Neural progenitor cell (in vitro differentiated cells): ENCODE data around the gene ZNF423. TPM values are rescaled to one million over a fixed set of nuclear protein-coding genes. Genes with fewer than 3 reads are reported as not detected.

Source experiments
- DNase-seq: peaks from one replicate; pipeline ENCODE4 v3.0.0-alpha.2; 2016; ENCODE audit warnings: low spot score
- H2AFZ ChIP-seq: fragments of 200-600 bp; sonication (generic); replicated peaks from 2 replicates; pipeline ENCODE4 v1.6.1; 2016; ENCODE audit warnings: antibody characterized with exemption
- H3F3A ChIP-seq: fragments of 200-600 bp; sonication (generic); 2 replicates; pipeline ENCODE4 v1.6.1; 2016; ENCODE audit warnings: antibody characterized with exemption, low read depth
- H3K27ac ChIP-seq: fragments of 200-600 bp; sonication (generic); 2 replicates; pipeline ENCODE4 v1.5.1; 2016; ENCODE audit warnings: mild to moderate bottlenecking
- H3K27me3 ChIP-seq: fragments of 200-600 bp; sonication (generic); 2 replicates; pipeline ENCODE4 v1.6.1; 2016; ENCODE audit warnings: mild to moderate bottlenecking, moderate library complexity
- H3K36me3 ChIP-seq: fragments of 200-600 bp; sonication (generic); 2 replicates; pipeline ENCODE4 v1.5.1; 2016
- H3K4me1 ChIP-seq: fragments of 200-600 bp; sonication (generic); 2 replicates; pipeline ENCODE4 v1.6.1; 2016; ENCODE audit warnings: mixed run types
- H3K4me2 ChIP-seq: fragments of 200-600 bp; sonication (generic); 2 replicates; pipeline ENCODE4 v1.6.1; 2016
- H3K4me3 ChIP-seq: fragments of 200-600 bp; sonication (generic); 2 replicates; pipeline ENCODE4 v1.5.1; 2016
- H3K79me2 ChIP-seq: fragments of 200-600 bp; sonication (generic); 2 replicates; pipeline ENCODE4 v1.6.1; 2016; ENCODE audit warnings: low read depth
- H3K9ac ChIP-seq: fragments of 200-600 bp; sonication (generic); 2 replicates; pipeline ENCODE4 v1.6.1; 2016
- H3K9me3 ChIP-seq: fragments of 200-600 bp; sonication (generic); 2 replicates; pipeline ENCODE4 v1.5.1; 2016; ENCODE audit warnings: low read depth
- H4K20me1 ChIP-seq: fragments of 200-600 bp; sonication (generic); 2 replicates; pipeline ENCODE4 v1.6.1; 2016; ENCODE audit warnings: low read depth
- H3K27ac Mint-ChIP-seq: 3 replicates; pipeline ENCODE4 v1.8.0; 2021; ENCODE audit warnings: mixed read lengths
- H3K27me3 Mint-ChIP-seq: 2 replicates; pipeline ENCODE4 v1.8.0; 2022; ENCODE audit warnings: low read depth, mild to moderate bottlenecking, inconsistent platforms, moderate library complexity, mixed read lengths; ENCODE audit not compliant: insufficient read depth
- H3K36me3 Mint-ChIP-seq: 3 replicates; pipeline ENCODE4 v1.8.0; 2021; ENCODE audit warnings: mixed read lengths
- H3K4me1 Mint-ChIP-seq: 3 replicates; pipeline ENCODE4 v1.8.0; 2021; ENCODE audit warnings: mixed read lengths
- H3K4me3 Mint-ChIP-seq: 3 replicates; pipeline ENCODE4 v1.8.0; 2021; ENCODE audit warnings: mild to moderate bottlenecking, moderate library complexity, mixed read lengths
- H3K9me3 Mint-ChIP-seq: 3 replicates; pipeline ENCODE4 v1.8.0; 2020; ENCODE audit warnings: mixed read lengths
- EZH2 ChIP-seq: fragments of 200-600 bp; sonication (generic); IDR thresholded peaks from 2 replicates; pipeline ENCODE4 v1.6.1; 2017; ENCODE audit warnings: antibody characterized with exemption, mild to moderate bottlenecking, moderate library complexity
- EZH2phosphoT487 ChIP-seq: fragments of 200-600 bp; sonication (generic); IDR thresholded peaks from 2 replicates; pipeline ENCODE4 v1.6.1; 2017; ENCODE audit warnings: antibody characterized with exemption
- total RNA-seq: library from RNA; depleted of rRNA; stranded (reverse); fragments of >200 nt; gene quantifications from 2 replicates; pipeline ENCODE4 v1.2.3, GENCODE V29; 2015; ENCODE audit warnings: low replicate concordance
- TF ChIP-seq, protein P1 (sequence below): fragments of 200-600 bp; sonication (generic); IDR thresholded peaks from 2 replicates; pipeline ENCODE4 v1.5.1; 2017; ENCODE audit warnings: antibody characterized with exemption, mild to moderate bottlenecking

Gene ZNF423
- 21.9 and 42.3 TPM in 2 replicates for total RNA-seq

- peaks cover 18% of the 10 kb centered on the region for H3K27me3 Mint-ChIP-seq
- peak within 1 kb of the TSS; percentile 45 for H3K9ac ChIP-seq
- peak within 1 kb of the TSS; percentile 91 for H3K4me2 ChIP-seq
- peaks cover 60% of the 10 kb centered on the region for H3F3A ChIP-seq
- no peaks in the 10 kb centered on the region for H3K9me3 Mint-ChIP-seq
- peaks cover 49% of the 10 kb centered on the region for H3K4me1 Mint-ChIP-seq
- no peaks in the 10 kb centered on the region for H3K9me3 ChIP-seq
- H3K4me3 Mint-ChIP-seq, result peak within 1 kb of the TSS; percentile 92
- peaks cover 41% of the 10 kb centered on the region for H3K4me1 ChIP-seq
- peaks cover 35% of the 10 kb centered on the region for H4K20me1 ChIP-seq
- no peak within 1 kb of the TSS for H2AFZ ChIP-seq
- H3K36me3 ChIP-seq, result no peaks in the 10 kb centered on the region
- H3K79me2 ChIP-seq, result peaks cover 58% of the 10 kb centered on the region
- no peaks in the 10 kb centered on the region for H3K36me3 Mint-ChIP-seq
- peak within 1 kb of the TSS; percentile 69 for H3K27ac Mint-ChIP-seq
- peaks cover 38% of the 10 kb centered on the region for H3K27me3 ChIP-seq
- H3K4me3 ChIP-seq, result peak within 1 kb of the TSS; percentile 96
- no peak for TF ChIP-seq EZH2phosphoT487
- TF ChIP-seq EZH2, result no peak
- TF ChIP-seq, protein P1, sequence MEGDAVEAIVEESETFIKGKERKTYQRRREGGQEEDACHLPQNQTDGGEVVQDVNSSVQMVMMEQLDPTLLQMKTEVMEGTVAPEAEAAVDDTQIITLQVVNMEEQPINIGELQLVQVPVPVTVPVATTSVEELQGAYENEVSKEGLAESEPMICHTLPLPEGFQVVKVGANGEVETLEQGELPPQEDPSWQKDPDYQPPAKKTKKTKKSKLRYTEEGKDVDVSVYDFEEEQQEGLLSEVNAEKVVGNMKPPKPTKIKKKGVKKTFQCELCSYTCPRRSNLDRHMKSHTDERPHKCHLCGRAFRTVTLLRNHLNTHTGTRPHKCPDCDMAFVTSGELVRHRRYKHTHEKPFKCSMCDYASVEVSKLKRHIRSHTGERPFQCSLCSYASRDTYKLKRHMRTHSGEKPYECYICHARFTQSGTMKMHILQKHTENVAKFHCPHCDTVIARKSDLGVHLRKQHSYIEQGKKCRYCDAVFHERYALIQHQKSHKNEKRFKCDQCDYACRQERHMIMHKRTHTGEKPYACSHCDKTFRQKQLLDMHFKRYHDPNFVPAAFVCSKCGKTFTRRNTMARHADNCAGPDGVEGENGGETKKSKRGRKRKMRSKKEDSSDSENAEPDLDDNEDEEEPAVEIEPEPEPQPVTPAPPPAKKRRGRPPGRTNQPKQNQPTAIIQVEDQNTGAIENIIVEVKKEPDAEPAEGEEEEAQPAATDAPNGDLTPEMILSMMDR, result no peak
- peak; percentile 76 for DNase-seq
- H3K27ac ChIP-seq, result peak within 1 kb of the TSS; percentile 87
Measured at GRCh38 chr16:49855822-49856671, at the start of gene ZNF423. Gene ZNF423 (minus strand): TSS chr16:49856112. CDS start chr16:49855774, 338 bp downstream.

GRCh38 chr16:49904348-49905062 is 48.6 kb upstream of the ZNF423 start:
- H3K4me3 ChIP-seq, result no peak overlapping the region
- no peak overlapping the region for H3K4me3 Mint-ChIP-seq

DNA sequence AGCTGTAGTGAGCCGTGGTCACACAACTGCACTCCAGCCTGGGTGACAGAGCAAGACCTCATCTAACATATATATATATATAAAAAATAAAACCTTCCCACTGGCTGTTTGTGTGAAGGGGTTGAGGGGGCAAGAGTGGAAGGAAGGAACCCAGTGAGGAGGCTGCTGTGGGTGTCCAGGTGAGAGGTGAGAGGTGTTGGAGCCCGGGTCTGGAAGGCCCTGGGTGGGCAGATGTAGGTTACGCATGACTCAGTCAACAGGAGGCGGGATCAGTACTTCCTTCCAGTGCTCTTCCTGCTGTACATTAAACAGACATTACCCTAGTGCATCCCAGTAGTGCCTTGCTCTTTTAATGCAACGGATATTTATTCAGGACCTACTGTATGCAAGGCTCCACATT is 47.0 kb upstream of the ZNF423 start:
- Mint-ChIP-seq H3K27ac (no peak overlapping the region), H3K36me3 (no peaks in the 10 kb centered on the region), H3K4me1 (peaks cover 7% of the 10 kb centered on the region), H3K9me3 (no peaks in the 10 kb centered on the region), H3K4me3 (no peak overlapping the region), H3K27me3 (peaks cover 6% of the 10 kb centered on the region)
- no peaks in the 10 kb centered on the region for H3K27me3 ChIP-seq
- H4K20me1 ChIP-seq, result no peaks in the 10 kb centered on the region
- H3K9me3 ChIP-seq, result no peaks in the 10 kb centered on the region
- no peak overlapping the region for H2AFZ ChIP-seq
- H3K79me2 ChIP-seq, result no peaks in the 10 kb centered on the region
- no peaks in the 10 kb centered on the region for H3F3A ChIP-seq
- H3K36me3 ChIP-seq, result no peaks in the 10 kb centered on the region
- no peak overlapping the region for H3K9ac ChIP-seq
- no peak overlapping the region for H3K27ac ChIP-seq
- H3K4me1 ChIP-seq, result no peaks in the 10 kb centered on the region
- H3K4me2 ChIP-seq, result no peak overlapping the region
- TF ChIP-seq EZH2 (no peak), EZH2phosphoT487 (no peak)
- TF ChIP-seq, protein P1, result no peak
- DNase-seq, result no peak
- H3K4me3 ChIP-seq, result no peak overlapping the region

More at GRCh38 chr16:49904348-49905062, 48.6 kb upstream of the ZNF423 start:
- no peak overlapping the region for H3K27ac ChIP-seq
- H2AFZ ChIP-seq, result no peak overlapping the region
- H3K4me1 Mint-ChIP-seq, result no peaks in the 10 kb centered on the region
- no peak overlapping the region for H3K4me2 ChIP-seq
- H3K9me3 ChIP-seq, result no peaks in the 10 kb centered on the region
- H3K27me3 Mint-ChIP-seq, result peaks cover 6% of the 10 kb centered on the region
- TF ChIP-seq EZH2 (no peak), EZH2phosphoT487 (no peak)
- TF ChIP-seq, protein P1, result no peak
- H3K36me3 ChIP-seq, result no peaks in the 10 kb centered on the region
- H3K9ac ChIP-seq, result no peak overlapping the region
- H3K27ac Mint-ChIP-seq, result no peak overlapping the region
- no peaks in the 10 kb centered on the region for H3K27me3 ChIP-seq
- H3K9me3 Mint-ChIP-seq, result peaks cover 2% of the 10 kb centered on the region
- no peak for DNase-seq
- no peaks in the 10 kb centered on the region for H3K36me3 Mint-ChIP-seq
- no peaks in the 10 kb centered on the region for H4K20me1 ChIP-seq
- H3F3A ChIP-seq, result no peaks in the 10 kb centered on the region
- H3K79me2 ChIP-seq, result no peaks in the 10 kb centered on the region
- no peaks in the 10 kb centered on the region for H3K4me1 ChIP-seq
